Cardiac fibroblast (primary cell): ENCODE results near the gene CTNND2.

Experiments
- DNase-seq, 2 donors: peaks; one replicate each; pipeline versions ENCODE4 v3.0.0 to v3.0.0-alpha.2; 2010; ENCODE audit warnings: low read depth in 2 of 2
- H3K4me3 ChIP-seq, 2 donors: replicated peaks in 1 of 2; 1 replicate in 1 of 2; 2 replicates in 1 of 2; pipeline ENCODE4 v1.5.1; 2011; ENCODE audit warnings: low read depth in 2 of 2, low read length in 2 of 2, mild to moderate bottlenecking in 2 of 2, moderate library complexity in 1 of 2
- TF ChIP-seq, protein P1 (sequence below): IDR thresholded peaks from one replicate; pipeline ENCODE4 v1.5.1; 2011; ENCODE audit warnings: low read depth, mild to moderate bottlenecking, low read length, inconsistent platforms

The CTNND2 gene

DNA sequence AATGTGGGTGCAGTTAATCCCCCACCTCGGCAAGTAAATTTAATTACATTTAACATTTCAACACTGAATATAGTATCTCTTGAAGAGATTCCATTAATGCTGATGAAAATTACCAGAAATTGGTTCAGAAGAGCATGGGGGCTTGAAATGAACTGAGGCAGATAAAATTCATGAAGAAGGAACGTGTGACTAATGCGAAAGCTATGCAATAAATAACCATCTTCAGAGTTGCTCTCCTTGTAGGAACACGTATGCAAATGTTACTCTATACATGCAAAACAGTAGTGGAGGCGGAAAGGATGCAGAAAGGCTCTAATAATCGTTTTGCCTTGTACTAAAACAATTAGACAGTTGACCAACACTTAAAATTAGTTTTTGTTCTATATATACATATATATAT, 320.2 kb downstream of the CTNND2 start:
- TF ChIP-seq, protein P1, sequence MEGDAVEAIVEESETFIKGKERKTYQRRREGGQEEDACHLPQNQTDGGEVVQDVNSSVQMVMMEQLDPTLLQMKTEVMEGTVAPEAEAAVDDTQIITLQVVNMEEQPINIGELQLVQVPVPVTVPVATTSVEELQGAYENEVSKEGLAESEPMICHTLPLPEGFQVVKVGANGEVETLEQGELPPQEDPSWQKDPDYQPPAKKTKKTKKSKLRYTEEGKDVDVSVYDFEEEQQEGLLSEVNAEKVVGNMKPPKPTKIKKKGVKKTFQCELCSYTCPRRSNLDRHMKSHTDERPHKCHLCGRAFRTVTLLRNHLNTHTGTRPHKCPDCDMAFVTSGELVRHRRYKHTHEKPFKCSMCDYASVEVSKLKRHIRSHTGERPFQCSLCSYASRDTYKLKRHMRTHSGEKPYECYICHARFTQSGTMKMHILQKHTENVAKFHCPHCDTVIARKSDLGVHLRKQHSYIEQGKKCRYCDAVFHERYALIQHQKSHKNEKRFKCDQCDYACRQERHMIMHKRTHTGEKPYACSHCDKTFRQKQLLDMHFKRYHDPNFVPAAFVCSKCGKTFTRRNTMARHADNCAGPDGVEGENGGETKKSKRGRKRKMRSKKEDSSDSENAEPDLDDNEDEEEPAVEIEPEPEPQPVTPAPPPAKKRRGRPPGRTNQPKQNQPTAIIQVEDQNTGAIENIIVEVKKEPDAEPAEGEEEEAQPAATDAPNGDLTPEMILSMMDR = no peak
- peak in 1 of 2 donors; percentile 0 for DNase-seq
- no peak overlapping the region for H3K4me3 ChIP-seq

DNA sequence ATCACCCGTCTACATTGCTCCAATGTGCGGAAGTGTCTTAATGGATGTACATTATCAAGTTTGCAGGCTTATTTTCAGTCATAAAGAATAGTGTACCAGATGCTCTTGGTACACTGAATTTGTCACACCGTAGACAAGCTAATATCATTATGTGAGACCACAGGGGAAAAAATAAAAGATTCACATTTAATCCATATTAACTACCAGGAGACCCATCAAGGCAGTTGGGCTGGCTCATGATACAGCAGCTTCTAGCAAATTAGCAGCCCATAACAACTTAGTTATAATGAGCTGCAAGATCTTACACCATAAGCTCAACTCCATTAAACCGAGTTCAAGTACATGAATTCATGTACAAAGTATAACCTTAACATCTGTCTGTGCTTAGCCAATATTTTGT, 324.9 kb downstream of the CTNND2 start:
- no peak overlapping the region for H3K4me3 ChIP-seq
- no peak for DNase-seq
- TF ChIP-seq, protein P1 = no peak

DNA sequence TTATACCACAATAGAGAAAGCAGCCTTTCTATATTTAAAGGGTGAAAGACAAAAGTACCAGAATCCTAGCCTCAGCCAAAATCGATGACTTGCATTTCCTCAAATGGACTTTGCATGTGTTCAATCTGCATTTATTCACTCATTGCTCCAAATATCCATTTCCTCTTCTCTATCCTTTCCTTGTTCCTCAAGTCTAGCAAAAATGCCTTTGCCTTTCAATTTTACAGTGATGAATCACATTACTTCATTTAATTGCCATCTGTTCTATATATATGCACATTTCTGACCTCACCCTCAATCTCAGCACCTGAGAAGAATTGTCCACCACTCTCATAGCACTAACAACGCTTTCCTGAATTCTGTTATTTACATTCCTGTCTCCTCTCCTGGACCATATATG, 329.5 kb downstream of the CTNND2 start:
- DNase-seq = no peak
- no peak overlapping the region for H3K4me3 ChIP-seq
- TF ChIP-seq, protein P1 = no peak

DNA sequence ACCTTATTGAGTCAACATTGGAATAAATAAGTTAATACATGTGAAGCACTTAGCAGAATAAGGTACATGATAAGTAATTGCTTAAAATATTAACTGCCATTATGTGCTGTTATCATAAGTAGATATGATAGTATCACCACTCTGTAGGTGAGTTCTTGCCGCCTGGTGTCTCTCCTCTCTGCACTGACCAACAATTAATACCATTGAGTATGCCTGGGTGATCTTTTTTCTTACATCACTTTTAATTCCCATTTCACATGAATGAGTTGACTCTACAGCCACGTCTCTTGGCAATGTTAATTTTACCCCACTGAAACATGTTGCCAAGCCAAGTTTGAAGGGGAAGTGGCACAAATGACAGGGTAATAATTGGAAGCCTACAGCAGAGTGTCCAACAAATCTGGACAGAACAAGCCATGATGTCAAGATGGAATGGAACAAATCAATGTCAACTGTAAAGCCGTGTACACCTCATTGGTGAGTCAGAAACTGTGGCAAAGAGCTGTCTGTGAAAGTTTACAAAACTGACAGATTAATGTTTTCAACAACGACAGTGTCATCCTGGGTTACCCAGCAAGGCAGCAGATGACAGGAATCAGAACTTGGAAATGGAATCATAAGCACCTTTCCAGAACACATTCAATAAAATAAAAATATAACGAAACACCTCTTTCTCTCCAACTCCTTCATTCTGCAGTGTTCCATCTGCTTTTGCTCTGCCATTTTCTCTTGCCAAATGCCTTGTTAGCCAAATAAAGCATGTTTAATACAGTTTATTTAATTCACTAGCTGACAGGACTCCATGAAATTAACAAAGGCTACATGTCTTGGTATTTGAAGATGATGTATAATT, 330.9 kb downstream of the CTNND2 start:
- DNase-seq = no peak
- TF ChIP-seq, protein P1 = no peak
- H3K4me3 ChIP-seq = no peak overlapping the region

DNA sequence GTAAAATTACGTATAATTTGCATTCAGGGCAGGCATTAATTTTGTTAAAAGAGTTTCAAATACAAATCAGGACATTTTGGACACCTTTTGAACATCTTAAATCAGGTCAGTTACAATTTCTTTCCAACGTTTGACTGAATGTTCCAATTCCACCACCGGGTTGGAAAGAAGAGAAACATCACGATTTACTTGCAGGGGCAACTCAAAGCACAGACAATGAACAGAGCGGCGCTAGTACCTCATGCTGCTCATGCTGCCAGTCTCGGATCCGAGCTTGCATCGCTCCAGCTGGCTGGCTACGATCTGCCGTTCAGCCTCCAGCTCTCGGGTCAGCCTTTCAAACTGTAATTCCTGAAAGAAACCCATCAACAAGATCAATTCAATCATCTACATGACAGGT, 339.5 kb downstream of the CTNND2 start:
- H3K4me3 ChIP-seq = no peak overlapping the region
- no peak for DNase-seq
- TF ChIP-seq, protein P1 = no peak

DNA sequence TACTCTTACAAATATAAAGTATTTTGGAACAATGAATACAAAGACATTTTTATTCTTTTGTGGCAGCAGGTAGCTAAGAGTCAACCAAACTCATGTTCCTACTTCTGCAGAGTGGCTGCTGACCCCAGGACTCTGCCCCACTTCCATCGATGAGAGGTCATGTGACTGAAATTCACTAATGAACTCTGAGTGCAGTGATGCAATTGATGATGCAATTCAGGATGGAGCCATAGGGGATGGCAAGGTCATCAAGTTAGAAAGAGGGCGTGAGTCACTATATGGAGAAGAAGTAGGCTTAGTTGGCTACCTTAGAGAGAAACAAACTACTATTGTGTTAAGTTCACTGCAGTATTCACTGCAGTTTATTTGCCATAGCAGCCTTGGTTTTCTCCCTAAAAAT, 340.4 kb downstream of the CTNND2 start:
- TF ChIP-seq, protein P1 = no peak
- H3K4me3 ChIP-seq = no peak overlapping the region
- no peak for DNase-seq
